ENCODE data around the gene GRPEL2.

Gene GRPEL2

DNA sequence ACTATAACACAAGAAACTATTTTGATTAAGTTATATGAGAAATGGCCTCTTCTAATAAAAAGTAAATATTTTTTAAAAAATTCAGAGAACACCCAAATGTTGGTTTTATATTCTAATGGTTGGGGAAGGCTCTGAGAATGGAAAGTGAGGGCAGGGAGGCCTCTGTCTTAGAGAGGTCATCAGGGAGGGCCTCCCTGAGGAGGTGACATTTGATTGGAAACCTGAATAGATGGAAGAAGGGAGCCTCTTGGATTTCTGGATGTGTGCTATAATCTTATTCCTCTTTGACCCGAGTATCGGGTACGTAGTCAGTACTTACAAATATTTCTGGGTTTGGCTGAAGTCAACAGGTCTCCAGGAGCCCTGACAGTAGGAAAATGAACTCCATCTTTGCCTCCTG, 26.1 kb upstream of the GRPEL2 start:
- no peak for TF ChIP-seq POLR2AphosphoS5 (IDR thresholded peaks at IDR 0.05; ENCODE audit: low read depth, low read length)
- TF ChIP-seq FOXP2 (optimal IDR thresholded peaks at IDR 0.05; ENCODE audit: borderline replicate concordance, extremely low read depth, extremely low read length, insufficient read depth): no peak
- TF ChIP-seq, protein P1, sequence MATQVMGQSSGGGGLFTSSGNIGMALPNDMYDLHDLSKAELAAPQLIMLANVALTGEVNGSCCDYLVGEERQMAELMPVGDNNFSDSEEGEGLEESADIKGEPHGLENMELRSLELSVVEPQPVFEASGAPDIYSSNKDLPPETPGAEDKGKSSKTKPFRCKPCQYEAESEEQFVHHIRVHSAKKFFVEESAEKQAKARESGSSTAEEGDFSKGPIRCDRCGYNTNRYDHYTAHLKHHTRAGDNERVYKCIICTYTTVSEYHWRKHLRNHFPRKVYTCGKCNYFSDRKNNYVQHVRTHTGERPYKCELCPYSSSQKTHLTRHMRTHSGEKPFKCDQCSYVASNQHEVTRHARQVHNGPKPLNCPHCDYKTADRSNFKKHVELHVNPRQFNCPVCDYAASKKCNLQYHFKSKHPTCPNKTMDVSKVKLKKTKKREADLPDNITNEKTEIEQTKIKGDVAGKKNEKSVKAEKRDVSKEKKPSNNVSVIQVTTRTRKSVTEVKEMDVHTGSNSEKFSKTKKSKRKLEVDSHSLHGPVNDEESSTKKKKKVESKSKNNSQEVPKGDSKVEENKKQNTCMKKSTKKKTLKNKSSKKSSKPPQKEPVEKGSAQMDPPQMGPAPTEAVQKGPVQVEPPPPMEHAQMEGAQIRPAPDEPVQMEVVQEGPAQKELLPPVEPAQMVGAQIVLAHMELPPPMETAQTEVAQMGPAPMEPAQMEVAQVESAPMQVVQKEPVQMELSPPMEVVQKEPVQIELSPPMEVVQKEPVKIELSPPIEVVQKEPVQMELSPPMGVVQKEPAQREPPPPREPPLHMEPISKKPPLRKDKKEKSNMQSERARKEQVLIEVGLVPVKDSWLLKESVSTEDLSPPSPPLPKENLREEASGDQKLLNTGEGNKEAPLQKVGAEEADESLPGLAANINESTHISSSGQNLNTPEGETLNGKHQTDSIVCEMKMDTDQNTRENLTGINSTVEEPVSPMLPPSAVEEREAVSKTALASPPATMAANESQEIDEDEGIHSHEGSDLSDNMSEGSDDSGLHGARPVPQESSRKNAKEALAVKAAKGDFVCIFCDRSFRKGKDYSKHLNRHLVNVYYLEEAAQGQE (IDR thresholded peaks at IDR 0.05; ENCODE audit: insufficient read depth in 1 of 2, low read depth in 2 of 2, low read length in 2 of 2): no peak
- TF ChIP-seq TAF1 (IDR thresholded peaks at IDR 0.05; ENCODE audit: borderline replicate concordance, insufficient read depth, low read length): no peak
- TF ChIP-seq SIN3A (IDR thresholded peaks at IDR 0.05; ENCODE audit: borderline replicate concordance, insufficient read depth, low read length): no peak

DNA sequence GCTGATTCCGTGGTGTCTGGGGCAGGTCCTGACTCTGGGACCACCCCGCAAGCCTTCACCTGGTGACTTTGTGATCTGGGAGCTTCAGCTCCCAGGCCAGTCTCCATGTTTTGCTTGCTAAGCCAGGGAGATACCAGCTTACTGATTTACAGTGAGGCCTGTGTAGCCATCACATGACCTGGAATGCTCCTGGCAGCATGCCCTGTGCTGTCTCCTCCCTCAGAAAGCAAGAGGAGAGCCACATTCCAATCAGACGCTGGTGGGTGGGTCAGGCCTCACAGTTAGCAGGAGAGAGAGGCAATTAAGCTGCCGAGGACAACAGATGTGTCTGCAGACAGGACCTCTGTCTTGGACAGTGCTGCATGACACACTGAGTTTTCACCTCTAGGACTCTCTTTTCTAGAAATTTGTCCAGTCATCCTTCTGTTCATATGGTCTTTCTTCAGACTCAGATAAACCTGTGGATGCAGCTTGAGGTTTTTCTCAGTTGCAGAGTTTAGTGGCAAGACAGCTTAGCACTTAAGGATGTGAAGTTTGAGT, 24.4 kb upstream of the GRPEL2 start:
- peak; percentile 15; the same call in 1 of the 2 replicates for TF ChIP-seq TAF1 (IDR thresholded peaks at IDR 0.05; ENCODE audit: borderline replicate concordance, insufficient read depth, low read length)
- TF ChIP-seq FOXP2 (optimal IDR thresholded peaks at IDR 0.05; ENCODE audit: borderline replicate concordance, extremely low read depth, extremely low read length, insufficient read depth): peak; percentile 18
- TF ChIP-seq SIN3A (IDR thresholded peaks at IDR 0.05; ENCODE audit: borderline replicate concordance, insufficient read depth, low read length): no peak
- TF ChIP-seq POLR2AphosphoS5 (IDR thresholded peaks at IDR 0.05; ENCODE audit: low read depth, low read length): peak; percentile 71
- TF ChIP-seq, protein P1 (IDR thresholded peaks at IDR 0.05; ENCODE audit: insufficient read depth in 1 of 2, low read depth in 2 of 2, low read length in 2 of 2): 0 out of 4 replicates have a peak, but pooled peaks of 1 of the 2 experiments have one; percentile 35

DNA sequence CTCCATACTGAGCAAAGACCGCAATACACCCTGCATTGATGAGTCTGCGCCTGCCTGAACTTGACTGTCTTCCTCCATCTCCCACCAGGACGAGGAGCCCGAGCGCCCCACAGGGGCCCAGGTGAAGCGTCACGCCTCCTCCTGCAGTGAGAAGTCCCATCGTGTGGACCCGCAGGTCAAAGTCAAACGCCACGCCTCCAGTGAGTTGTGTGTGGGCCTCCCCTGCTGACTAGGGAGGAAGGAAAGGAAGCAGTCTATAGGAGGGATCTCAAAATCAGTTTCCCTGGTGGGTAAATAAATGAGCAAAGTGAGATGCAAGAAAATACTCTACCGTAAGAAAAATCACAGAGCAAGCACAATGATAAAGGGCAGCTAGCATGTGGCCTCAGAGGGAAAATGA, 22.8 kb upstream of the GRPEL2 start:
- TF ChIP-seq FOXP2 (optimal IDR thresholded peaks at IDR 0.05; ENCODE audit: borderline replicate concordance, extremely low read depth, extremely low read length, insufficient read depth): no peak
- no peak for TF ChIP-seq TAF1 (IDR thresholded peaks at IDR 0.05; ENCODE audit: borderline replicate concordance, insufficient read depth, low read length)
- TF ChIP-seq POLR2AphosphoS5 (IDR thresholded peaks at IDR 0.05; ENCODE audit: low read depth, low read length): no peak
- TF ChIP-seq SIN3A (IDR thresholded peaks at IDR 0.05; ENCODE audit: borderline replicate concordance, insufficient read depth, low read length): no peak
- TF ChIP-seq, protein P1 (IDR thresholded peaks at IDR 0.05; ENCODE audit: insufficient read depth in 1 of 2, low read depth in 2 of 2, low read length in 2 of 2): no peak

DNA sequence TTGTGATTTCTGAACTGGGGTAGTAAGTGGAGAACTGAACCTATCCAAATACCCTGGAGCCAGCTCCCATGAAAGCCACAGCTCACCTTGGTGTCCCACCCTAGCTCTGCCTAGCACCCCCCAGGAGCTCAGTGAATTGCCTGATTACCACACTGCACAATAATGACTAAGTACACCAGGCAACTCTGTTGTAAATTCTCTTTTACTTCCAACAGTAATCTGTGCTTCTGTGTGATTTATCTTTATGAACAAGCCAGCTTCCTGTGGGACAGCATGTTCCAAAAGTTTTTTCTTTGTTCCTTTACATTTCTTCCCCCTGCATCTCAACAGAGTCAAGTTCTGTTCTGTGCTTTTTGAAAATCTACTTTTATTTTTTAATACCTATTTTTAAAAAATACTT, 22.1 kb upstream of the GRPEL2 start:
- TF ChIP-seq, protein P1 (IDR thresholded peaks at IDR 0.05; ENCODE audit: insufficient read depth in 1 of 2, low read depth in 2 of 2, low read length in 2 of 2): no peak
- TF ChIP-seq SIN3A (IDR thresholded peaks at IDR 0.05; ENCODE audit: borderline replicate concordance, insufficient read depth, low read length): no peak
- TF ChIP-seq POLR2AphosphoS5 (IDR thresholded peaks at IDR 0.05; ENCODE audit: low read depth, low read length): no peak
- TF ChIP-seq TAF1 (IDR thresholded peaks at IDR 0.05; ENCODE audit: borderline replicate concordance, insufficient read depth, low read length): no peak
- TF ChIP-seq FOXP2 (optimal IDR thresholded peaks at IDR 0.05; ENCODE audit: borderline replicate concordance, extremely low read depth, extremely low read length, insufficient read depth): no peak
